Stimulated activated CD4-positive, alpha-beta T cell treated with anti-CD3 and anti-CD28 coated beads, TNF-alpha, amount 100 ng/mL, for 4 hours (primary cell): ENCODE measurements around the gene OR2L2.
"Not testable (repeated sequence)": the region's sequence is repeated elsewhere in the genome, so short reads cannot be mapped to it uniquely, and the experiment has no call there.

Experiments
- DNase-seq, 3 experiments: peaks; one replicate each; pipeline ENCODE4 v3.0.0-alpha.2; 2020; ENCODE audit warnings: low read depth in 3 of 3

OR2L2 gene

GRCh38 chr1:248029770-248030169 is at the start of gene OR2L2:
Gene OR2L2, plus strand, starts transcription at chr1:248030070. Its CDS starts 8,198 bp downstream, at chr1:248038268.
- no peak for DNase-seq

DNA sequence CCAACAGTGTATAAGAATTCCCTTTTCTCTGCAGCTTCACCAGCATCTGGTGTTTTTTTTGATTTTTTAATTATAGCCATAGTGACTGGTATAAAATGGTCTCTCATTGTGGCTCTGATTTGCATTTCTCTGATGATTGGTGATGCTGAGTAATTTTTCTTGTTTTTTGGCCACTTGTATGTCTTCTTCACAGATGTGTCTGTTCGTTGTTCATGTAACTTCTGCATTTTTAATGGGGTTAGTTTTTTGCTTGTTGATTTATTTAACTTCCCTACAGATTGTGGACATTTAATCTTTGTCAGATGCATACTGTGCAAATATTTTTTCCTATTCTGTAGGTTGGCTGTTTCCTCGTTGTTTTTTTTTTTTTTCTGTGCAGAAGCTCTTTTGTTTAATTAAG is 36.9 kb upstream of the OR2L2 start:
- DNase-seq = no peak

DNA sequence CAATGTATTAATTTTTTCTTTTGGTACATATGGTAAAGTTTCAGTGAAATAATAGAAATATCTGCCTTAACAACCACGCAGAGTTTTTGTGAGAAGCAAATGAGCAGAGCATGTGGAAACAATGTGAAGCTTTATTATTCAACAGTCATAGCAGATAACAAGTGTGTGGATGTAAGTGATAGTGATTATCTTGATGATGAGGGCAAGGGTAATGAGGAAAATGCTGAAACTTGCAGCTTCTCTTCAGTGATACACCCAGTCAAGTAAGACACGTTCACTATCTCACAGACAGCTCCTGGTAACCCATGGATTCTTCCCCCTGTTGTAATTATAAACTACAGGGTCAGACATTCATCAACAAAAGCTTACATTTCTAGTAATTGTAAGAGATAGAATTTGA is 31.1 kb upstream of the OR2L2 start:
- DNase-seq = no peak

- no peak for DNase-seq
Observed at GRCh38 chr1:248000169-248000568, 29.7 kb upstream of the OR2L2 start.

DNA sequence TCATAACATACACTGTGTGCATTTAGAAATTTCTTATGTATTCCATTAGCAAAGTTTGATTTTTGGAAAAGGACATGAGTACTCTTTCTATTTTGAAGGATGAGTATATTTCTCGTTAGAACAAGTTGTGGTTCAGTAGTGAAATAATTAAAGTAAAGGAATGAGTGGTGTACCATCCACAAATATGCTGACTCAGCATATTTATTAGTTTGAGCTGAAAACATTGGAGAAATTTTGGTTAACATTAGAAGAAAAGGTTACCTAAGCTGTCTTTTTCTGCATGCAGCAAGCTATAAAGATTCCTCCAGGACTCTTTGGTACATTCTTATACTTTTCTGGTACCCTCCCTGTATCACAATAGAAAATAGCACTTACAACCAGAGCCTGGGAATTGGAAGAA is 22.1 kb upstream of the OR2L2 start:
- DNase-seq = no peak

- DNase-seq = no peak
Observed at GRCh38 chr1:248009681-248010080, 20.2 kb upstream of the OR2L2 start.

DNA sequence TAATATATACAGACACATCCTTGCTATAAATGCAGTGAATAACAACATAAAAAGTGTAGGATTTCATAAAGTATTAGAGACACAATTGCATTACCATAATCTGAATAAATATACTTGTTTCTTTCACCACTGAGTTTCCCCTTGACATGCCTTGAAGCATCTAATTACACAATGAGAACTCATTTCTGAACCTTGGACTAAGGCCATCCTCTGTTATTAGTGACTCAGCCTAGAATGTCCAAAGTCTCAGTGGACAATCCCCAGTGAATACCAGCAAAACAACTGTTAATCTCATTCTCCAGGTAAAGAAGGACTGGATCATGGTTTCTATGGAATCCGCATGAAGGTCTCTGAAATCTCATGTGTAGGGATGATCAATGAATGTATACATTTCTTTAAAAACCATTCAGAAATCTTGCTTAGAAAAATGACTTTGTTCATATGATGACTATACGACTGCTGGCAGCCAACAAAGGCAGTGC is 16.6 kb upstream of the OR2L2 start, which contains the start of gene OR2L5:
Gene OR2L5 (plus strand): TSS at position 432 of the 482 bp plus-strand sequence. CDS start 8,288 bp downstream, outside the sequence.
- DNase-seq = no peak

DNA sequence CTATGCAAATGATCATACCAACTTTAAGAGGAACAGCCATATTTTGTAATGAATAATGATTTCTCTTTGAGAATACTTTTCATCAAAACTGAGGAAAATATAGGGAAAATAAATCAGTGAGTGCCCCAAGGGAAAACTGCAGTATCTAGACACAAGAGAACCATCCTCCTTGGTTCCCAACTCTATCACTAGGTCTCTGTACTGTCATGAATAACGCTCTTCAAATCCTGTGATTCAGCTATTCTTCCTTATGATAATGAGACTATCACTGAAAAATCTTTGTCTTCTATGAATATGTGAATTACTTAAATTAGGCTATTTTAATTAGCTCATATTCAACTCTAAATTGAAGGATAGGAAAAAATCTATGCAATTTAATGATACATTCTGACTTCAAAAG is 14.1 kb upstream of the OR2L2 start:
- DNase-seq = no peak

- DNase-seq = no peak
Observed at GRCh38 chr1:248045209-248045608, 15.3 kb downstream of the OR2L2 start.

- DNase-seq = no peak
Observed at GRCh38 chr1:248046536-248046935, 16.7 kb downstream of the OR2L2 start, which contains the start of gene OR2L3. Gene OR2L3, plus strand, starts transcription at chr1:248046836. Its CDS starts 13,846 bp downstream, at chr1:248060682.

DNA sequence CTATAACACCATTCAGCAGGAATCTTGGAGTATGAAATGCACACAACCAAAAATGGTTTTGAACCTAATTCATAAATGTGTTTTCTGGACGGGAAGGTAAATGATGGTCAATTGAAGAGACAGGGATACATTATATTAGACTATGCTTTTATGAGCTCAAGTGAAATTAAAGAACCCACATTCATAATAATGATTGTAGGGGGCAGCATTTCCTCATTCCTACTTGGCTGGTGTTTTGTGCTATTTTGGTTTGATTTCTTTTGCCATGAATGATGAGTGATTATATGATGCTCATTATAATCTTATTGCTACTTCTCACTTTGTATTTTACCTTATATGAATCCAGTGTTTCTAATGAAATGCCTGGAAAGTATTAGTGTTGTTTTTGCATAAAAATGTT is 17.1 kb downstream of the OR2L2 start:
- no peak for DNase-seq

DNA sequence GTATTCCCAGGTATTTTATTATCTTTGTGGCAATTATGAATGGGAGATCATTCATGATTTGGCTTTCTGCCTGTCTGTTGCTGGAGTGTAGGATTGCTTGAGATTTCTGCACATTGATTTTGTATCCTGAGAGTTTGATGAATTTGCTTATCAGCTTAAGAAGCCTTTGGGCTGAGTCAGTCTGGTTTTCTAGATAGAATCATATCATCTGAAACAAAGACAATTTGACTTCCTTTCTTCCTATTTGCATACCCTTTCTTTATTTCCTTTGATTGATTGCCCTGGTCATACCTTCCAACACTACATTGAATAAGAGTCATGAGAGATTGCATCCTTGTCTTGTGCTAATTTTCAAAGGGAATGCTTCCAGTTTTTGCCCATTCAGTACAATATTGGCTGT is 24.8 kb downstream of the OR2L2 start:
- DNase-seq = no peak

DNA sequence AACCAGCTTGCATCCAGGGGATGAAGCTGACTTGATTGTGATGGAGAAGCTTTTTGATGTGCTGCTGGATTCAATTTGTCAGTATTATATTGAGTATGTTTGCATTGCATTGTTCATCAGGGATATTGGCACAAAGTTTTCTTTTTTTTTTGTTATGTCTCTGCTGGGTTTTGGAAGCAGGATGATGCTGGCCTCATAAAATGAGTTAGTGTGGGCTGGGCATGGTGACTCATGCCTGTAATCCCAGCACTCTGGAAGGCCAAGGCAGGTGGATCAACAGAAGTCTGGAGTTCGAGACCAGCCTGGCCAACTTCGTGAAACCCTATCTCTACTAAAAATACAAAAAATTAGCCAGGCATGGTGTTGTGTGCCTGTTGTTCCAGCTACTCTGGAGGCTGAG is 25.4 kb downstream of the OR2L2 start:
- DNase-seq = no peak

- no peak for DNase-seq
Observed at GRCh38 chr1:248065071-248065470, 35.2 kb downstream of the OR2L2 start.

DNA sequence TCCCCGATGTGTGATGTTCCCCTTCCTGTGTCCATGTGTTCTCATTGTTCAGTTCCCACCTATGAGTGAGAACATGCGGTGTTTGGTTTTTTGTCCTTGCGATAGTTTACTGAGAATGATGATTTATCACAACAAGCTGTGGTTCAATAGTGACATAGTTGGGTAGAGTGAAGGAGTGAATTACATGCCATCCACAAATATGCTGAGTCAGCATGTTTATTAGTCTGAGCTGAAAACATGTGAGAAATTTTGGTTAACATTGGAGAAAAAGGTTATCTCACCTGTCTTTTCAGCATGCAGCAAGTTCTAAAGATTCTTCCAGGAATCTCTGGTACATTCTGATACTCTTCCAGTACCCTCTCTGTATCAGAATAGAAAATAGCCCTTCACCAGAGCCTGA is 35.7 kb downstream of the OR2L2 start:
- DNase-seq = no peak

DNA sequence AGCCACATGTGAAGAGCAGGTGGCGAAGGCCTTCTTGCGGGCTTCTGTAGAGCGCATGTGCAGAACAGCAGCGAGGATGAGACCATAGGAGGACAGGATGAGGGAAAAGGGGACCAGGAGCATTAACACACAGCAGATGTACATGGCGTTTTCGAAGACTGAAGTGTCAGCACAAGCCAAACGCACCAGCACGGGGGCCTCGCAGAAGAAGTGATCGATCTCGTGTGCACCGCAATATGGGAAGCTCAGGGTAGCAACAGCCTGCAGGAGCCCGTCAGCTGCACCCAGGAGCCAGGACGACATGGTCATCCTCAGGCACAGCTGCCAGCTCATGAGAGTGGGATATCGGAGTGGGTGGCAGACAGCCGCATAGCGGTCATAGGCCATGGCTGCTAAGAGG is 54.0 kb downstream of the OR2L2 start:
- DNase-seq = not testable (repeated sequence)
